Liver (tissue), 9 donors: ENCODE results near the gene NR2E1. TPM values are rescaled to one million over a fixed set of nuclear protein-coding genes. Genes with fewer than 3 reads are reported as not detected.
A peak's percentile ranks its signal among the peaks of the same experiment; 100 is the strongest.

Source experiments
- DNase-seq: peaks from one replicate; pipeline ENCODE4 v3.0.0-alpha.2; 2017; ENCODE audit warnings: low spot score
- H3K27ac ChIP-seq, 2 donors: one replicate each; pipeline ENCODE4 v1.7.0; 2013; ENCODE audit warnings: inconsistent platforms in 2 of 2, low read length in 2 of 2, control low read depth in 1 of 2, low read depth in 1 of 2, mild to moderate bottlenecking in 1 of 2
- H3K27me3 ChIP-seq, 4 donors: one replicate each; pipeline versions ENCODE4 v1.6.1 to v1.7.0; 2013; ENCODE audit warnings: low read length in 3 of 4, inconsistent platforms in 1 of 4, mild to moderate bottlenecking in 1 of 4, moderate library complexity in 1 of 4; ENCODE audit not compliant: control insufficient read depth in 4 of 4, insufficient read depth in 4 of 4
- H3K36me3 ChIP-seq, 4 donors: one replicate each; pipeline versions ENCODE4 v1.6.1 to v1.7.0; 2013; ENCODE audit warnings: low read length in 3 of 4, mild to moderate bottlenecking in 3 of 4, low read depth in 1 of 4, moderate library complexity in 1 of 4; ENCODE audit not compliant: control insufficient read depth in 4 of 4, insufficient read depth in 3 of 4
- H3K4me1 ChIP-seq, 4 donors: one replicate each; pipeline versions ENCODE4 v1.6.1 to v1.7.0; 2013; ENCODE audit warnings: low read length in 3 of 4, mild to moderate bottlenecking in 3 of 4, moderate library complexity in 1 of 4; ENCODE audit not compliant: control insufficient read depth in 4 of 4, insufficient read depth in 4 of 4
- H3K4me3 ChIP-seq, 3 donors: one replicate each; pipeline versions ENCODE4 v1.6.1 to v1.7.0; 2013; ENCODE audit warnings: low read length in 3 of 3, control low read depth in 1 of 3, low read depth in 1 of 3, mild to moderate bottlenecking in 1 of 3
- H3K9ac ChIP-seq, 2 donors: one replicate each; pipeline ENCODE4 v1.7.0; 2013; ENCODE audit warnings: low read length in 2 of 2, mild to moderate bottlenecking in 2 of 2, moderate library complexity in 2 of 2, control low read depth in 1 of 2, low read depth in 1 of 2
- H3K9me3 ChIP-seq, 4 donors: one replicate each; pipeline versions ENCODE4 v1.6.1 to v1.7.0; 2013; ENCODE audit warnings: low read length in 3 of 4; ENCODE audit not compliant: control insufficient read depth in 4 of 4
- CTCF ChIP-seq: fragments of 150-350 bp; IDR thresholded peaks from 2 replicates; pipeline ENCODE4 v1.5.1; 2017; ENCODE audit warnings: improper control_type of control experiment, low read depth, low read length; ENCODE audit not compliant: missing input control
- EGR1 ChIP-seq, 2 donors: IDR thresholded peaks; 2 replicates each; pipeline ENCODE4 v1.6.1; 2016 to 2018; ENCODE audit warnings: antibody characterized with exemption in 2 of 2, low read depth in 2 of 2
- FOXA1 ChIP-seq: IDR thresholded peaks from 2 replicates; pipeline ENCODE4 v1.6.1; 2016; ENCODE audit warnings: antibody characterized with exemption
- FOXA2 ChIP-seq: IDR thresholded peaks from 2 replicates; pipeline ENCODE4 v1.6.1; 2016; ENCODE audit warnings: antibody characterized with exemption
- GABPA ChIP-seq, 2 donors: IDR thresholded peaks in 1 of 2; conservative IDR thresholded peaks in 1 of 2; 2 replicates each; pipeline ENCODE4 v1.6.1; 2016; ENCODE audit warnings: antibody characterized with exemption in 2 of 2, mild to moderate bottlenecking in 1 of 2, moderate library complexity in 1 of 2
- HNF4A ChIP-seq, 2 donors: conservative IDR thresholded peaks; 2 replicates each; pipeline ENCODE4 v1.6.1; 2016; ENCODE audit warnings: antibody characterized with exemption in 2 of 2, mild to moderate bottlenecking in 2 of 2
- HNF4G ChIP-seq: IDR thresholded peaks from 2 replicates; pipeline ENCODE4 v1.6.1; 2016; ENCODE audit warnings: antibody characterized with exemption
- JUND ChIP-seq, 2 donors: IDR thresholded peaks; 2 replicates each; pipeline ENCODE4 v1.6.1; 2016; ENCODE audit warnings: antibody characterized with exemption in 2 of 2
- MAX ChIP-seq: IDR thresholded peaks from 2 replicates; pipeline ENCODE4 v1.6.1; 2016; ENCODE audit warnings: antibody characterized with exemption
- NR2F2 ChIP-seq: IDR thresholded peaks from 2 replicates; pipeline ENCODE4 v1.6.1; 2016; ENCODE audit warnings: antibody characterized with exemption
- RAD21 ChIP-seq, 2 donors: IDR thresholded peaks; 2 replicates each; pipeline ENCODE4 v1.6.1; 2016; ENCODE audit warnings: antibody characterized with exemption in 2 of 2, mild to moderate bottlenecking in 2 of 2
- REST ChIP-seq: IDR thresholded peaks from 2 replicates; pipeline ENCODE4 v1.6.1; 2016; ENCODE audit warnings: antibody characterized with exemption, mild to moderate bottlenecking
- RXRA ChIP-seq, 2 donors: IDR thresholded peaks; 2 replicates each; pipeline ENCODE4 v1.6.1; 2017 to 2018; ENCODE audit warnings: antibody characterized with exemption in 2 of 2, mild to moderate bottlenecking in 1 of 2
- SP1 ChIP-seq: IDR thresholded peaks from 2 replicates; pipeline ENCODE4 v1.6.1; 2018; ENCODE audit warnings: antibody characterized with exemption, mild to moderate bottlenecking
- TAF1 ChIP-seq: conservative IDR thresholded peaks from 2 replicates; pipeline ENCODE4 v1.6.1; 2016; ENCODE audit warnings: antibody characterized with exemption, mild to moderate bottlenecking
- YY1 ChIP-seq: IDR thresholded peaks from 2 replicates; pipeline ENCODE4 v1.6.1; 2016; ENCODE audit warnings: antibody characterized with exemption, mild to moderate bottlenecking
- ZBTB33 ChIP-seq: IDR thresholded peaks from 2 replicates; pipeline ENCODE4 v1.6.1; 2016; ENCODE audit warnings: antibody characterized with exemption
- WGBS: extraction: QIAGEN DNeasy Blood & Tissue Kit; methylation state at CpG from one replicate; pipeline ENCODE4 v1.1.7; 2013; 5-methylcytosine and 5-hydroxymethylcytosine counted together
- polyA plus RNA-seq, 2 donors: library from polyadenylated mRNA; stranded (reverse) in 1 of 2; unstranded in 1 of 2; fragments of 200-250 nt in 1 of 2; fragments of >200 nt in 1 of 2; fragmentation: Nextera tagmentation in 1 of 2; extraction: Ambion mirVana in 1 of 2; gene quantifications; one replicate each; pipeline versions ENCODE4 v1.2.1 to v1.2.3, GENCODE V29; 2013 to 2015
- total RNA-seq, 2 donors: library from RNA; depleted of rRNA; stranded (reverse); fragments of >200 nt; gene quantifications; one replicate each; pipeline ENCODE4 v1.2.3, GENCODE V29; 2014
- donor health status: healthy.
- donor health status: healthy.
- donor health status: healthy.
- donor health status: healthy.
- donor health status: healthy.

NR2E1 gene
- total and polyA plus RNA-seq, 4 donors: not detected

GRCh38 chr6:108176281-108177089, 10.7 kb downstream of the NR2E1 start:
- H3K27me3 ChIP-seq: peaks cover 0 to 28% (median 4%) of the 10 kb centered on the region in 4 donors
- H3K9ac ChIP-seq: no peak overlapping the region
- TF ChIP-seq RAD21 (IDR thresholded peaks at IDR 0.05) (no peak), RXRA (IDR thresholded peaks at IDR 0.05) (no peak), HNF4A (conservative IDR thresholded peaks at IDR 0.05) (no peak), ZBTB33 (no peak), CTCF (no peak), MAX (no peak), TAF1 (no peak), FOXA2 (no peak), HNF4G (no peak), EGR1 (IDR thresholded peaks at IDR 0.05; ENCODE audit: low read depth in 2 of 2) (no peak), NR2F2 (no peak), GABPA (IDR thresholded peaks at IDR 0.05 in 1 of 2, conservative IDR thresholded peaks at IDR 0.05 in 1 of 2) (no peak), YY1 (no peak)
- WGBS: 18% methylated on average over 46 of the region's 46 CpGs
- H3K4me1 ChIP-seq: peaks cover 5 to 17% (median 12%) of the 10 kb centered on the region in 4 donors
- H3K9me3 ChIP-seq: peaks cover 0 to 4% (median 0%) of the 10 kb centered on the region in 4 donors
- DNase-seq: no peak
- no peaks in the 10 kb centered on the region for H3K36me3 ChIP-seq
- no peak overlapping the region for H3K27ac ChIP-seq
- H3K4me3 ChIP-seq: peak overlapping the region in 1 of 3 donors; percentile 32

- Histone ChIP-seq H3K4me3 (no peak overlapping the region), H3K27ac (no peak overlapping the region), H3K27me3 (peaks cover 0 to 17% (median 3%) of the 10 kb centered on the region in 4 donors), H3K9me3 (no peaks in the 10 kb centered on the region), H3K9ac (no peak overlapping the region), H3K4me1 (peaks cover 5 to 15% (median 12%) of the 10 kb centered on the region in 4 donors), H3K36me3 (no peaks in the 10 kb centered on the region)
- TF ChIP-seq GABPA (IDR thresholded peaks at IDR 0.05 in 1 of 2, conservative IDR thresholded peaks at IDR 0.05 in 1 of 2) (no peak), MAX (no peak), NR2F2 (no peak), HNF4A (conservative IDR thresholded peaks at IDR 0.05) (no peak), CTCF (no peak), RAD21 (IDR thresholded peaks at IDR 0.05) (no peak), FOXA1 (no peak), SP1 (no peak), REST (no peak), YY1 (no peak), EGR1 (IDR thresholded peaks at IDR 0.05; ENCODE audit: low read depth in 2 of 2) (no peak), JUND (IDR thresholded peaks at IDR 0.05) (no peak), FOXA2 (no peak), ZBTB33 (no peak)
- 42% methylated on average over 4 of the region's 4 CpGs for WGBS
- no peak for DNase-seq
These were observed 13.9 kb downstream of the NR2E1 start for GRCh38 chr6:108179741-108180140.
